GM18498 (cell line): ENCODE results near the gene AGFG2.
"Not testable (repeated sequence)": the region's sequence is repeated elsewhere in the genome, so short reads cannot be mapped to it uniquely, and the experiment has no call there.

Experiments
- ATAC-seq: cut with Tn5 transposase; IDR thresholded peaks from one replicate; pipeline ENCODE4 v1.9.1; 2021; ENCODE audit warnings: mild to moderate bottlenecking, moderate library complexity; ENCODE audit not compliant: unreplicated experiment

The AGFG2 gene

GRCh38 chr7:100538654-100539435 lies at the start of gene AGFG2:
Gene AGFG2, plus strand, starts transcription at chr7:100539203. Its CDS starts 144 bp downstream, at chr7:100539347.
- ATAC-seq = peak; percentile 93

- ATAC-seq = no peak
Measured at GRCh38 chr7:100489824-100490223, 49.2 kb upstream of the AGFG2 start.

GRCh38 chr7:100490483-100491191 lies 48.4 kb upstream of the AGFG2 start:
- ATAC-seq = no peak

GRCh38 chr7:100491192-100491578 lies 47.8 kb upstream of the AGFG2 start:
- no peak for ATAC-seq

- ATAC-seq = no peak
Measured at GRCh38 chr7:100492738-100493475, 46.1 kb upstream of the AGFG2 start.

GRCh38 chr7:100493476-100494264 lies 45.3 kb upstream of the AGFG2 start:
- ATAC-seq = peak; percentile 52

- no peak for ATAC-seq
Measured at GRCh38 chr7:100496509-100496908, 42.5 kb upstream of the AGFG2 start.

GRCh38 chr7:100500743-100501142 lies 38.3 kb upstream of the AGFG2 start:
- ATAC-seq = not testable (repeated sequence)

- not testable (repeated sequence) for ATAC-seq
Measured at GRCh38 chr7:100504031-100504430, 35.0 kb upstream of the AGFG2 start.

- no peak for ATAC-seq
Measured at GRCh38 chr7:100504887-100505611, 34.0 kb upstream of the AGFG2 start.

GRCh38 chr7:100506356-100506923 lies 32.6 kb upstream of the AGFG2 start:
- no peak for ATAC-seq

- ATAC-seq = no peak
Measured at GRCh38 chr7:100509231-100509630, 29.8 kb upstream of the AGFG2 start.

GRCh38 chr7:100510437-100511239 lies 28.4 kb upstream of the AGFG2 start:
- ATAC-seq = no peak

- no peak for ATAC-seq
Measured at GRCh38 chr7:100513212-100513810, 25.7 kb upstream of the AGFG2 start.

- no peak for ATAC-seq
Measured at GRCh38 chr7:100515072-100515532, 23.9 kb upstream of the AGFG2 start.

- peak; percentile 69 for ATAC-seq
Measured at GRCh38 chr7:100516135-100516812, 22.7 kb upstream of the AGFG2 start.

- ATAC-seq = no peak
Measured at GRCh38 chr7:100517305-100517704, 21.7 kb upstream of the AGFG2 start.

- no peak for ATAC-seq
Measured at GRCh38 chr7:100519580-100519979, 19.4 kb upstream of the AGFG2 start.
